Airway epithelial cell (primary cell): ENCODE data around the gene GRM3. TPM values are rescaled to one million over a fixed set of nuclear protein-coding genes. Genes with fewer than 3 reads are reported as not detected.

ENCODE experiments used
- total RNA-seq: library from RNA; depleted of rRNA; stranded (reverse); fragments of >200 nt; gene quantifications from 2 replicates; pipeline ENCODE4 v1.2.3, GENCODE V29; 2015

GRM3 gene
- total RNA-seq: not detected in 2 replicates

GRCh38 chr7:86643561-86644281 lies at the start of gene GRM3:
GRM3 (plus strand) TSS chr7:86643909; CDS start chr7:86765146, 121,237 bp downstream.

